WTC11 (cell line): ENCODE measurements around the gene NFIA. TPM values are rescaled to one million over a fixed set of nuclear protein-coding genes. Genes with fewer than 3 reads are reported as not detected.

Experiments
- ATAC-seq: fragments of 200-7000 bp; cut with Tn5 transposase; 2 replicates; pipeline ENCODE4 v1.10.0; 2021; ENCODE audit warnings: mild to moderate bottlenecking, moderate library complexity
- CTCF ChIA-PET: fragments of 300-600 bp; sonication (Branson Sonifier 250); formaldehyde crosslinking; loops from one replicate; lab custom pipeline; 2021; ENCODE audit warnings: antibody characterized with exemption; lab: Charles Lee
- POLR2A ChIA-PET: fragments of 350-600 bp; sonication (Branson Sonifier 250); formaldehyde crosslinking; loops from one replicate; lab custom pipeline; 2021; ENCODE audit warnings: antibody characterized with exemption; lab: Charles Lee
- DNase-seq: peaks from one replicate; pipeline ENCODE4 v3.0.0; 2021; ENCODE audit warnings: low spot score
- H3K27ac Mint-ChIP-seq: 2 replicates; pipeline ENCODE4 v1.8.0; 2021; ENCODE audit warnings: mixed read lengths
- H3K27me3 Mint-ChIP-seq: 2 replicates; pipeline ENCODE4 v1.8.0; 2021; ENCODE audit warnings: low read depth, mild to moderate bottlenecking, moderate library complexity, mixed read lengths
- H3K36me3 Mint-ChIP-seq: 2 replicates; pipeline ENCODE4 v1.8.0; 2021; ENCODE audit warnings: mixed read lengths
- H3K4me1 Mint-ChIP-seq: 2 replicates; pipeline ENCODE4 v1.8.0; 2022; ENCODE audit warnings: mixed read lengths
- H3K4me3 Mint-ChIP-seq: 2 replicates; pipeline ENCODE4 v1.8.0; 2021; ENCODE audit warnings: mild to moderate bottlenecking, moderate library complexity, mixed read lengths
- H3K9me3 Mint-ChIP-seq: 2 replicates; pipeline ENCODE4 v1.8.0; 2021; ENCODE audit warnings: mixed read lengths
- FOXJ3 ChIP-seq: sonication (generic); formaldehyde crosslinking; IDR thresholded peaks from 2 replicates; pipeline ENCODE4 v1.9.0; 2021; ENCODE audit warnings: missing genetic modification reagents, mild to moderate bottlenecking, borderline replicate concordance
- FOXP1 ChIP-seq: sonication (generic); formaldehyde crosslinking; IDR thresholded peaks from 2 replicates; pipeline ENCODE4 v1.8.0; 2022; ENCODE audit warnings: missing genetic modification reagents, mild to moderate bottlenecking, moderate library complexity, borderline replicate concordance
- GABPB1 ChIP-seq: sonication (generic); formaldehyde crosslinking; IDR thresholded peaks from 2 replicates; pipeline ENCODE4 v1.8.1; 2023; ENCODE audit warnings: mild to moderate bottlenecking, missing genetic modification reagents
- NFATC4 ChIP-seq: fragments of 250-450 bp; sonication (Bioruptor Pico); IDR thresholded peaks from 2 replicates; pipeline ENCODE4 v1.9.0; 2021; ENCODE audit warnings: mild to moderate bottlenecking
- PRRX2 ChIP-seq: fragments of 250-450 bp; sonication (Bioruptor Pico); IDR thresholded peaks from 2 replicates; pipeline ENCODE4 v1.8.0; 2021; ENCODE audit warnings: mild to moderate bottlenecking
- SMAD3 ChIP-seq: sonication (generic); formaldehyde crosslinking; IDR thresholded peaks from 2 replicates; pipeline ENCODE4 v1.8.0; 2022; ENCODE audit warnings: missing genetic modification reagents, mild to moderate bottlenecking, borderline replicate concordance
- SP1 ChIP-seq: sonication (generic); formaldehyde crosslinking; conservative IDR thresholded peaks from 2 replicates; pipeline ENCODE4 v1.8.1; 2022; ENCODE audit warnings: missing genetic modification reagents
- ZNF263 ChIP-seq: sonication (generic); formaldehyde crosslinking; IDR thresholded peaks from 2 replicates; pipeline ENCODE4 v1.8.1; 2022; ENCODE audit warnings: low read depth, mild to moderate bottlenecking, moderate library complexity, missing genetic modification reagents
- ZNF396 ChIP-seq: fragments of 250-450 bp; sonication (Bioruptor Pico); IDR thresholded peaks from 2 replicates; pipeline ENCODE4 v1.8.0; 2021; ENCODE audit warnings: mild to moderate bottlenecking, moderate library complexity, borderline replicate concordance
- total RNA-seq: library from RNA; stranded (reverse); gene quantifications from 3 replicates; pipeline ENCODE4 v1.2.3, GENCODE V29; 2021
- TF ChIP-seq, protein P1 (sequence below): sonication (generic); formaldehyde crosslinking; IDR thresholded peaks from 2 replicates; pipeline ENCODE4 v1.8.1; 2023; ENCODE audit warnings: mild to moderate bottlenecking, missing genetic modification reagents, moderate library complexity
- TF ChIP-seq, protein P2 (sequence below): sonication (generic); formaldehyde crosslinking; IDR thresholded peaks from 2 replicates; pipeline ENCODE4 v1.8.1; 2022; ENCODE audit warnings: missing genetic modification reagents, borderline replicate concordance
- TF ChIP-seq, protein P3 (sequence below): fragments of 250-450 bp; sonication (Bioruptor Pico); IDR thresholded peaks from 2 replicates; pipeline ENCODE4 v1.9.0; 2021; ENCODE audit warnings: mild to moderate bottlenecking, borderline replicate concordance
- TF ChIP-seq, protein P4 (sequence below): sonication (generic); formaldehyde crosslinking; IDR thresholded peaks from 2 replicates; pipeline ENCODE4 v1.8.0; 2022; ENCODE audit warnings: mild to moderate bottlenecking, missing genetic modification reagents
- TF ChIP-seq, protein P5 (sequence below): fragments of 200-600 bp; IDR thresholded peaks from 2 replicates; pipeline ENCODE4 v1.8.0; 2022; ENCODE audit warnings: antibody characterized with exemption
- TF ChIP-seq, protein P6 (sequence below): sonication (generic); formaldehyde crosslinking; conservative IDR thresholded peaks from 2 replicates; pipeline ENCODE4 v1.8.1; 2022; ENCODE audit warnings: mild to moderate bottlenecking, missing genetic modification reagents
- TF ChIP-seq, protein P7 (sequence below): sonication (generic); formaldehyde crosslinking; conservative IDR thresholded peaks from 2 replicates; pipeline ENCODE4 v1.8.1; 2023; ENCODE audit warnings: mild to moderate bottlenecking, low read depth, missing genetic modification reagents, moderate library complexity

NFIA gene
- total RNA-seq, 1 experiment from 2014 or later: 16.7 TPM

DNA sequence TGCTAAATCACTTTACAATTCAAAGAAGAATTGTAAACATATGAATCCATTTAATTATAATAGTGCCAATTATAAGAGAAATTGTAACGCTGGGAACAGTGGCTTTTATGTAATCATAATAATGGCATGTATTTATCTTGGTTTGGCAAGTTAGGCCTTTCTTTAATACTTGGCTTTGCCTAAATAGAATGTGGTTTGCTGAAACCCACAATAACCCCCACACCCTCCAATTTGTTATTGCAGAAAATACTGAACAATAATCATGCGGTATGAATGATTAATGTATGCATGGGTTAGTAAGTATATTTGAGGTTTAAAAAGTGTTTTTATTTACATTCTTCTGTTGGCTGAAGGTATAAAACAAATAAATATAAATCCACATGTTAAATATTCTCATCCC lies 138.2 kb downstream of the NFIA start (continued):
- TF ChIP-seq, protein P1, sequence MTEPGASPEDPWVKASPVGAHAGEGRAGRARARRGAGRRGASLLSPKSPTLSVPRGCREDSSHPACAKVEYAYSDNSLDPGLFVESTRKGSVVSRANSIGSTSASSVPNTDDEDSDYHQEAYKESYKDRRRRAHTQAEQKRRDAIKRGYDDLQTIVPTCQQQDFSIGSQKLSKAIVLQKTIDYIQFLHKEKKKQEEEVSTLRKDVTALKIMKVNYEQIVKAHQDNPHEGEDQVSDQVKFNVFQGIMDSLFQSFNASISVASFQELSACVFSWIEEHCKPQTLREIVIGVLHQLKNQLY: no peak

DNA sequence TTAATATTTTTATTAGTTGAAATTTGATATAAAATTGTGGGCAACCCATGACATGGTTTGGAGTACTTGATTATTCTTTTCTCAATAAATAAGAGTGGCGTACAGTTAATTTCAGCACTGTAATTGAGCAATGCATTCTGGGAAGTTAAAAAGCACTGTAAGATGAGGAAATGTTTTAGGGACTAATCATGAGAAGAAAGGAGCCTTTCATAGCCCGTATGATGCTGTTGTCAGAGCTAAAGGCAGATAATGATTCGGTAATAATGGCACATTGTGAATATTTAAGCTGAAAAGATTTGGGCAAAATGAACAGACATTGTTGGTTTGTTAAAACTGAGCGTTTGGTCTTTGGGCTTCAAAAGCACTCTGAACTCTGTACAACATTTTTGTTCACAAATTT lies 139.3 kb downstream of the NFIA start:
- Mint-ChIP-seq H3K9me3 (no peaks in the 10 kb centered on the region), H3K4me1 (peaks cover 16% of the 10 kb centered on the region), H3K4me3 (no peak overlapping the region), H3K27me3 (no peaks in the 10 kb centered on the region), H3K27ac (no peak overlapping the region), H3K36me3 (no peaks in the 10 kb centered on the region)
- ATAC-seq (no peak), DNase-seq (no peak)
- POLR2A ChIA-PET: no interaction called here
- TF ChIP-seq SP1 (CRISPR knock-in tag) (no peak), FOXP1 (CRISPR knock-in tag) (no peak), GABPB1 (CRISPR knock-in tag) (no peak), SMAD3 (CRISPR knock-in tag) (no peak), PRRX2 (CRISPR knock-in tag) (no peak), ZNF263 (CRISPR knock-in tag) (no peak)
- TF ChIP-seq, protein P2, sequence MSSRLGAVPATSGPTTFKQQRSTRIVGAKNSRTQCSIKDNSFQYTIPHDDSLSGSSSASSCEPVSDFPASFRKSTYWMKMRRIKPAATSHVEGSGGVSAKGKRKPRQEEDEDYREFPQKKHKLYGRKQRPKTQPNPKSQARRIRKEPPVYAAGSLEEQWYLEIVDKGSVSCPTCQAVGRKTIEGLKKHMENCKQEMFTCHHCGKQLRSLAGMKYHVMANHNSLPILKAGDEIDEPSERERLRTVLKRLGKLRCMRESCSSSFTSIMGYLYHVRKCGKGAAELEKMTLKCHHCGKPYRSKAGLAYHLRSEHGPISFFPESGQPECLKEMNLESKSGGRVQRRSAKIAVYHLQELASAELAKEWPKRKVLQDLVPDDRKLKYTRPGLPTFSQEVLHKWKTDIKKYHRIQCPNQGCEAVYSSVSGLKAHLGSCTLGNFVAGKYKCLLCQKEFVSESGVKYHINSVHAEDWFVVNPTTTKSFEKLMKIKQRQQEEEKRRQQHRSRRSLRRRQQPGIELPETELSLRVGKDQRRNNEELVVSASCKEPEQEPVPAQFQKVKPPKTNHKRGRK (CRISPR knock-in tag): no peak
- TF ChIP-seq, protein P3, sequence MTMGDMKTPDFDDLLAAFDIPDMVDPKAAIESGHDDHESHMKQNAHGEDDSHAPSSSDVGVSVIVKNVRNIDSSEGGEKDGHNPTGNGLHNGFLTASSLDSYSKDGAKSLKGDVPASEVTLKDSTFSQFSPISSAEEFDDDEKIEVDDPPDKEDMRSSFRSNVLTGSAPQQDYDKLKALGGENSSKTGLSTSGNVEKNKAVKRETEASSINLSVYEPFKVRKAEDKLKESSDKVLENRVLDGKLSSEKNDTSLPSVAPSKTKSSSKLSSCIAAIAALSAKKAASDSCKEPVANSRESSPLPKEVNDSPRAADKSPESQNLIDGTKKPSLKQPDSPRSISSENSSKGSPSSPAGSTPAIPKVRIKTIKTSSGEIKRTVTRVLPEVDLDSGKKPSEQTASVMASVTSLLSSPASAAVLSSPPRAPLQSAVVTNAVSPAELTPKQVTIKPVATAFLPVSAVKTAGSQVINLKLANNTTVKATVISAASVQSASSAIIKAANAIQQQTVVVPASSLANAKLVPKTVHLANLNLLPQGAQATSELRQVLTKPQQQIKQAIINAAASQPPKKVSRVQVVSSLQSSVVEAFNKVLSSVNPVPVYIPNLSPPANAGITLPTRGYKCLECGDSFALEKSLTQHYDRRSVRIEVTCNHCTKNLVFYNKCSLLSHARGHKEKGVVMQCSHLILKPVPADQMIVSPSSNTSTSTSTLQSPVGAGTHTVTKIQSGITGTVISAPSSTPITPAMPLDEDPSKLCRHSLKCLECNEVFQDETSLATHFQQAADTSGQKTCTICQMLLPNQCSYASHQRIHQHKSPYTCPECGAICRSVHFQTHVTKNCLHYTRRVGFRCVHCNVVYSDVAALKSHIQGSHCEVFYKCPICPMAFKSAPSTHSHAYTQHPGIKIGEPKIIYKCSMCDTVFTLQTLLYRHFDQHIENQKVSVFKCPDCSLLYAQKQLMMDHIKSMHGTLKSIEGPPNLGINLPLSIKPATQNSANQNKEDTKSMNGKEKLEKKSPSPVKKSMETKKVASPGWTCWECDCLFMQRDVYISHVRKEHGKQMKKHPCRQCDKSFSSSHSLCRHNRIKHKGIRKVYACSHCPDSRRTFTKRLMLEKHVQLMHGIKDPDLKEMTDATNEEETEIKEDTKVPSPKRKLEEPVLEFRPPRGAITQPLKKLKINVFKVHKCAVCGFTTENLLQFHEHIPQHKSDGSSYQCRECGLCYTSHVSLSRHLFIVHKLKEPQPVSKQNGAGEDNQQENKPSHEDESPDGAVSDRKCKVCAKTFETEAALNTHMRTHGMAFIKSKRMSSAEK (CRISPR knock-in tag): no peak
- TF ChIP-seq, protein P4, sequence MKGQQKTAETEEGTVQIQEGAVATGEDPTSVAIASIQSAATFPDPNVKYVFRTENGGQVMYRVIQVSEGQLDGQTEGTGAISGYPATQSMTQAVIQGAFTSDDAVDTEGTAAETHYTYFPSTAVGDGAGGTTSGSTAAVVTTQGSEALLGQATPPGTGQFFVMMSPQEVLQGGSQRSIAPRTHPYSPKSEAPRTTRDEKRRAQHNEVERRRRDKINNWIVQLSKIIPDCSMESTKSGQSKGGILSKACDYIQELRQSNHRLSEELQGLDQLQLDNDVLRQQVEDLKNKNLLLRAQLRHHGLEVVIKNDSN: no peak
- CTCF ChIA-PET: no interaction called here

DNA sequence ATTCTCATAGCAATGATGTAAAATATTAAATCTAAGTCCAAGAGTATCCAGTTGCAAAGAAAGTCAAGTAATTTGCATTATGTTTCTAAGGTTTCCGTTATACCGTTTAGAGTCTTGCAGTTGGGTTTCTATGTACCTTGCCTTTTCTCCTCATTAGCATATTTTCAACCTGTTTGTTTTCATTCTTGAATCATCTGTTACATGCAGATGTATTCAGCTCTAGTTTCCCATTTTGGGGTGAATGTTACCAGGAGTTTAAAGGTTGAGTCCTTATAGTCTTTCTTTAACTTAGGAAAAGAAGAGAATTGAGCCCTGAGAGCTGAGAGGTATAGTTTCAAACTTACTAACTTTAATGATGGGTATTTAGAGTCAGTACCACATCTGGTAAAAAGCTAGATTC lies 139.9 kb downstream of the NFIA start:
- POLR2A ChIA-PET: no interaction called here
- no peak for DNase-seq
- Mint-ChIP-seq H3K4me3 (no peak overlapping the region), H3K4me1 (peaks cover 21% of the 10 kb centered on the region), H3K36me3 (no peaks in the 10 kb centered on the region), H3K9me3 (no peaks in the 10 kb centered on the region), H3K27ac (no peak overlapping the region), H3K27me3 (no peaks in the 10 kb centered on the region)
- CTCF ChIA-PET: no interaction called here
- TF ChIP-seq, protein P5, sequence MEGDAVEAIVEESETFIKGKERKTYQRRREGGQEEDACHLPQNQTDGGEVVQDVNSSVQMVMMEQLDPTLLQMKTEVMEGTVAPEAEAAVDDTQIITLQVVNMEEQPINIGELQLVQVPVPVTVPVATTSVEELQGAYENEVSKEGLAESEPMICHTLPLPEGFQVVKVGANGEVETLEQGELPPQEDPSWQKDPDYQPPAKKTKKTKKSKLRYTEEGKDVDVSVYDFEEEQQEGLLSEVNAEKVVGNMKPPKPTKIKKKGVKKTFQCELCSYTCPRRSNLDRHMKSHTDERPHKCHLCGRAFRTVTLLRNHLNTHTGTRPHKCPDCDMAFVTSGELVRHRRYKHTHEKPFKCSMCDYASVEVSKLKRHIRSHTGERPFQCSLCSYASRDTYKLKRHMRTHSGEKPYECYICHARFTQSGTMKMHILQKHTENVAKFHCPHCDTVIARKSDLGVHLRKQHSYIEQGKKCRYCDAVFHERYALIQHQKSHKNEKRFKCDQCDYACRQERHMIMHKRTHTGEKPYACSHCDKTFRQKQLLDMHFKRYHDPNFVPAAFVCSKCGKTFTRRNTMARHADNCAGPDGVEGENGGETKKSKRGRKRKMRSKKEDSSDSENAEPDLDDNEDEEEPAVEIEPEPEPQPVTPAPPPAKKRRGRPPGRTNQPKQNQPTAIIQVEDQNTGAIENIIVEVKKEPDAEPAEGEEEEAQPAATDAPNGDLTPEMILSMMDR: no peak
- TF ChIP-seq ZNF396 (CRISPR knock-in tag) (no peak), FOXJ3 (CRISPR knock-in tag) (no peak), NFATC4 (no peak)
- TF ChIP-seq, protein P6, sequence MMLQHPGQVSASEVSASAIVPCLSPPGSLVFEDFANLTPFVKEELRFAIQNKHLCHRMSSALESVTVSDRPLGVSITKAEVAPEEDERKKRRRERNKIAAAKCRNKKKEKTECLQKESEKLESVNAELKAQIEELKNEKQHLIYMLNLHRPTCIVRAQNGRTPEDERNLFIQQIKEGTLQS (CRISPR knock-in tag): no peak
- TF ChIP-seq, protein P7, sequence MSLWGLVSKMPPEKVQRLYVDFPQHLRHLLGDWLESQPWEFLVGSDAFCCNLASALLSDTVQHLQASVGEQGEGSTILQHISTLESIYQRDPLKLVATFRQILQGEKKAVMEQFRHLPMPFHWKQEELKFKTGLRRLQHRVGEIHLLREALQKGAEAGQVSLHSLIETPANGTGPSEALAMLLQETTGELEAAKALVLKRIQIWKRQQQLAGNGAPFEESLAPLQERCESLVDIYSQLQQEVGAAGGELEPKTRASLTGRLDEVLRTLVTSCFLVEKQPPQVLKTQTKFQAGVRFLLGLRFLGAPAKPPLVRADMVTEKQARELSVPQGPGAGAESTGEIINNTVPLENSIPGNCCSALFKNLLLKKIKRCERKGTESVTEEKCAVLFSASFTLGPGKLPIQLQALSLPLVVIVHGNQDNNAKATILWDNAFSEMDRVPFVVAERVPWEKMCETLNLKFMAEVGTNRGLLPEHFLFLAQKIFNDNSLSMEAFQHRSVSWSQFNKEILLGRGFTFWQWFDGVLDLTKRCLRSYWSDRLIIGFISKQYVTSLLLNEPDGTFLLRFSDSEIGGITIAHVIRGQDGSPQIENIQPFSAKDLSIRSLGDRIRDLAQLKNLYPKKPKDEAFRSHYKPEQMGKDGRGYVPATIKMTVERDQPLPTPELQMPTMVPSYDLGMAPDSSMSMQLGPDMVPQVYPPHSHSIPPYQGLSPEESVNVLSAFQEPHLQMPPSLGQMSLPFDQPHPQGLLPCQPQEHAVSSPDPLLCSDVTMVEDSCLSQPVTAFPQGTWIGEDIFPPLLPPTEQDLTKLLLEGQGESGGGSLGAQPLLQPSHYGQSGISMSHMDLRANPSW (CRISPR knock-in tag): no peak
- no peak for ATAC-seq
